H9 (cell line): ENCODE measurements around the gene BRAT1. TPM values are rescaled to one million over a fixed set of nuclear protein-coding genes. Genes with fewer than 3 reads are reported as not detected.

Source experiments
- DNase-seq: peaks from one replicate; pipeline ENCODE4 v3.0.0-alpha.2; 2017
- H2AFZ ChIP-seq: one replicate; pipeline ENCODE4 v1.6.1; 2013; ENCODE audit warnings: mild to moderate bottlenecking, low read length, control low read depth, moderate library complexity
- H2AK5ac ChIP-seq: 2 replicates; pipeline ENCODE4 v1.6.1; 2013; ENCODE audit warnings: low read length, control low read depth, mixed read lengths; ENCODE audit not compliant: insufficient read length
- H2BK120ac ChIP-seq: one replicate; pipeline ENCODE4 v1.6.1; 2013; ENCODE audit warnings: low read depth, mild to moderate bottlenecking, low read length, control low read depth, inconsistent platforms; ENCODE audit not compliant: poor library complexity, severe bottlenecking
- H2BK12ac ChIP-seq: 2 replicates; pipeline ENCODE4 v1.6.1; 2013; ENCODE audit warnings: low read length, control low read depth, mixed read lengths, low read depth; ENCODE audit not compliant: insufficient read length
- H2BK15ac ChIP-seq: 2 replicates; pipeline ENCODE4 v1.6.1; 2013; ENCODE audit warnings: low read depth, low read length, control low read depth
- H2BK20ac ChIP-seq: one replicate; pipeline ENCODE4 v1.6.1; 2013; ENCODE audit warnings: low read depth, mild to moderate bottlenecking, low read length, control low read depth, inconsistent platforms; ENCODE audit not compliant: poor library complexity, severe bottlenecking
- H2BK5ac ChIP-seq: 2 replicates; pipeline ENCODE4 v1.6.1; 2013; ENCODE audit warnings: low read length, control low read depth, mixed read lengths; ENCODE audit not compliant: insufficient read length
- H3K14ac ChIP-seq: 2 replicates; pipeline ENCODE4 v1.6.1; 2013; ENCODE audit warnings: low read length, control low read depth; ENCODE audit not compliant: insufficient read depth
- H3K18ac ChIP-seq: 2 replicates; pipeline ENCODE4 v1.6.1; 2013; ENCODE audit warnings: low read depth, mild to moderate bottlenecking, mixed read lengths, low read length, control low read depth; ENCODE audit not compliant: insufficient read length
- H3K23ac ChIP-seq: 2 replicates; pipeline ENCODE4 v1.6.1; 2013; ENCODE audit warnings: low read length, control low read depth, mixed read lengths, low read depth; ENCODE audit not compliant: insufficient read length
- H3K23me2 ChIP-seq: 2 replicates; pipeline ENCODE4 v1.6.1; 2013; ENCODE audit warnings: low read depth, mild to moderate bottlenecking, mixed read lengths, low read length, control low read depth; ENCODE audit not compliant: insufficient read length, poor library complexity, severe bottlenecking
- H3K27ac ChIP-seq: 2 replicates; pipeline ENCODE4 v1.5.1; 2013; ENCODE audit warnings: low read length, control low read depth, mixed read lengths, low read depth; ENCODE audit not compliant: insufficient read length
- H3K27me3 ChIP-seq: 2 replicates; pipeline ENCODE4 v1.6.1; 2013; ENCODE audit warnings: low read length, control low read depth, inconsistent platforms; ENCODE audit not compliant: insufficient read depth
- H3K4ac ChIP-seq: 2 replicates; pipeline ENCODE4 v1.6.1; 2013; ENCODE audit warnings: low read depth, mild to moderate bottlenecking, control low read depth, inconsistent platforms, low read length, moderate library complexity
- H3K4me1 ChIP-seq: 2 replicates; pipeline ENCODE4 v1.6.1; 2013; ENCODE audit warnings: low read length, control low read depth, inconsistent platforms; ENCODE audit not compliant: insufficient read depth
- H3K4me2 ChIP-seq: 2 replicates; pipeline ENCODE4 v1.6.1; 2013; ENCODE audit warnings: low read length, control low read depth, mixed read lengths; ENCODE audit not compliant: insufficient read length, insufficient read depth
- H3K56ac ChIP-seq: 2 replicates; pipeline ENCODE4 v1.6.1; 2013; ENCODE audit warnings: low read depth, mild to moderate bottlenecking, mixed read lengths, low read length, control low read depth; ENCODE audit not compliant: insufficient read length
- H3K79me1 ChIP-seq: 2 replicates; pipeline ENCODE4 v1.6.1; 2013; ENCODE audit warnings: low read depth, mild to moderate bottlenecking, moderate library complexity, low read length, control low read depth, inconsistent platforms; ENCODE audit not compliant: insufficient read depth, poor library complexity, severe bottlenecking
- H3K79me2 ChIP-seq: 2 replicates; pipeline ENCODE4 v1.6.1; 2013; ENCODE audit warnings: low read length, control low read depth, inconsistent platforms; ENCODE audit not compliant: insufficient read depth
- H3K9ac ChIP-seq: 2 replicates; pipeline ENCODE4 v1.6.1; 2013; ENCODE audit warnings: low read length, control low read depth, mixed read lengths; ENCODE audit not compliant: insufficient read length; ENCODE audit errors: extremely low read depth
- H3K9me3 ChIP-seq: one replicate; pipeline ENCODE4 v1.6.1; 2013; ENCODE audit warnings: low read depth, low read length, inconsistent platforms; ENCODE audit not compliant: control insufficient read depth
- H3T11ph ChIP-seq: one replicate; pipeline ENCODE4 v1.6.1; 2013; ENCODE audit warnings: mild to moderate bottlenecking, low read length, control low read depth, inconsistent platforms
- H4K20me1 ChIP-seq: one replicate; pipeline ENCODE4 v1.6.1; 2013; ENCODE audit not compliant: control insufficient read depth, insufficient read length, insufficient read depth
- H4K5ac ChIP-seq: 2 replicates; pipeline ENCODE4 v1.6.1; 2013; ENCODE audit warnings: low read depth, mild to moderate bottlenecking, mixed read lengths, low read length, control low read depth; ENCODE audit not compliant: insufficient read length
- H4K8ac ChIP-seq: replicated peaks from 2 replicates; pipeline ENCODE4 v1.6.1; 2013; ENCODE audit warnings: low read length, control low read depth, mixed read lengths, low read depth; ENCODE audit not compliant: insufficient read length
- H4K91ac ChIP-seq: 2 replicates; pipeline ENCODE4 v1.6.1; 2013; ENCODE audit warnings: low read depth, mild to moderate bottlenecking, moderate library complexity, mixed read lengths, low read length, control low read depth; ENCODE audit not compliant: insufficient read length
- H3K27ac Mint-ChIP-seq, 3 experiments: 2 replicates in 2 of 3; 3 replicates in 1 of 3; pipeline ENCODE4 v1.8.0; 2020 to 2021; ENCODE audit warnings: mixed read lengths in 3 of 3, mild to moderate bottlenecking in 1 of 3, moderate library complexity in 1 of 3
- H3K27me3 Mint-ChIP-seq: 2 replicates; pipeline ENCODE4 v1.8.0; 2021; ENCODE audit warnings: low read depth, mild to moderate bottlenecking, moderate library complexity, mixed read lengths
- H3K36me3 Mint-ChIP-seq, 3 experiments: 2 replicates in 2 of 3; 3 replicates in 1 of 3; pipeline ENCODE4 v1.8.0; 2020 to 2021; ENCODE audit warnings: low read depth in 3 of 3, mixed read lengths in 3 of 3; ENCODE audit not compliant: insufficient read depth in 1 of 3
- H3K4me1 Mint-ChIP-seq, 2 experiments: 2 replicates each; pipeline ENCODE4 v1.8.0; 2020; ENCODE audit warnings: mixed read lengths in 2 of 2
- H3K4me3 Mint-ChIP-seq, 2 experiments: 2 replicates in 1 of 2; 3 replicates in 1 of 2; pipeline ENCODE4 v1.8.0; 2020 to 2021; ENCODE audit warnings: mild to moderate bottlenecking in 2 of 2, mixed read lengths in 2 of 2, moderate library complexity in 1 of 2
- H3K9me3 Mint-ChIP-seq, 2 experiments: 2 replicates in 1 of 2; 3 replicates in 1 of 2; pipeline ENCODE4 v1.8.0; 2020; ENCODE audit warnings: mild to moderate bottlenecking in 2 of 2, mixed read lengths in 2 of 2, moderate library complexity in 1 of 2
- CTCF ChIP-seq: fragments of 200-600 bp; sonication (generic); conservative IDR thresholded peaks from 3 replicates; pipeline ENCODE4 v1.8.0; 2021; ENCODE audit warnings: antibody characterized with exemption, mild to moderate bottlenecking
- WGBS: extraction: QIAGEN DNeasy Blood & Tissue Kit; methylation state at CpG from one replicate; pipeline ENCODE4 v1.1.7; 2013; ENCODE audit warnings: missing lambda C conversion rate, low lambda C conversion rate, mixed read lengths; ENCODE audit not compliant: insufficient read length; ENCODE audit errors: extremely low coverage; 5-methylcytosine and 5-hydroxymethylcytosine counted together
- total RNA-seq: library from RNA; stranded (reverse); gene quantifications from 2 replicates; pipeline ENCODE4 v1.2.1, GENCODE V29; 2021

The BRAT1 gene
- total RNA-seq, 1 experiment from 2014 or later = 41.2 TPM

GRCh38 chr7:2524808-2525657, 30.3 kb downstream of the BRAT1 start:
- H3K4me3 Mint-ChIP-seq = 0 out of 5 replicates have a peak overlapping the region, but pooled peaks of 1 of the 2 experiments have one; percentile 40

More at GRCh38 chr7:2524808-2525657, 30.3 kb downstream of the BRAT1 start:
- Histone ChIP-seq H4K5ac (no peak overlapping the region), H3K23ac (no peak overlapping the region), H3K23me2 (peaks cover 9% of the 10 kb centered on the region), H2AK5ac (no peak overlapping the region), H2BK20ac (no peak overlapping the region), H3K27me3 (no peaks in the 10 kb centered on the region; the same call in 1 of the 2 replicates), H2AFZ (no peak overlapping the region), H2BK5ac (no peak overlapping the region), H3K56ac (no peak overlapping the region), H3K4me2 (no peak overlapping the region), H3T11ph (no peak overlapping the region), H3K27ac (no peak overlapping the region), H4K20me1 (no peaks in the 10 kb centered on the region), H2BK120ac (no peak overlapping the region), H2BK15ac (no peak overlapping the region), H4K8ac (no peak overlapping the region), H3K4me1 (no peaks in the 10 kb centered on the region; the same call in 1 of the 2 replicates), H3K14ac (peak overlapping the region; percentile 44; the same call in 1 of the 2 replicates), H3K9ac (no peak overlapping the region), H4K91ac (no peak overlapping the region), H3K18ac (peak overlapping the region; percentile 78), H3K79me2 (no peaks in the 10 kb centered on the region; the same call in 1 of the 2 replicates), H3K79me1 (no peaks in the 10 kb centered on the region), H3K4ac (no peak overlapping the region; the same call in 1 of the 2 replicates), H2BK12ac (no peak overlapping the region), H3K9me3 (no peaks in the 10 kb centered on the region)
- peak; percentile 93 for DNase-seq
- H3K36me3 Mint-ChIP-seq = peaks cover 0 to 32% (median 31%) of the 10 kb centered on the region in 3 experiments; a peak in 6 of 7 replicates
- peaks cover 40 to 56% of the 10 kb centered on the region in 2 experiments for H3K4me1 Mint-ChIP-seq
- peaks cover 7% of the 10 kb centered on the region for H3K27me3 Mint-ChIP-seq
- no peak overlapping the region; a peak in 2 of 7 replicates for H3K27ac Mint-ChIP-seq
- no CpG with 5 or more reads among the region's 53 CpGs for WGBS
- H3K9me3 Mint-ChIP-seq = no peaks in the 10 kb centered on the region
- TF ChIP-seq CTCF = no peak
